Measurements from ENCODE around the gene TMEM272.
A peak's percentile ranks its signal among the peaks of the same experiment; 100 is the strongest.

Gene TMEM272, protein sequence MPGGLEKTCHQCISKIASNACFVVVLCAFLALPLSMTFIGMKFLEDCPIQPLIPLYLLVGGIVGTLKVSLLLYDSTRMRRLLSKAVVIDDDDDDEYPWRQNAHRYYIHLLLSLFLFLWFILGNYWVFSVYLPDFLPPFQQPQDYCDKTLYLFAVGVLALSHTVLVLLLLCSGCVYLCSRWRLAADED

DNA sequence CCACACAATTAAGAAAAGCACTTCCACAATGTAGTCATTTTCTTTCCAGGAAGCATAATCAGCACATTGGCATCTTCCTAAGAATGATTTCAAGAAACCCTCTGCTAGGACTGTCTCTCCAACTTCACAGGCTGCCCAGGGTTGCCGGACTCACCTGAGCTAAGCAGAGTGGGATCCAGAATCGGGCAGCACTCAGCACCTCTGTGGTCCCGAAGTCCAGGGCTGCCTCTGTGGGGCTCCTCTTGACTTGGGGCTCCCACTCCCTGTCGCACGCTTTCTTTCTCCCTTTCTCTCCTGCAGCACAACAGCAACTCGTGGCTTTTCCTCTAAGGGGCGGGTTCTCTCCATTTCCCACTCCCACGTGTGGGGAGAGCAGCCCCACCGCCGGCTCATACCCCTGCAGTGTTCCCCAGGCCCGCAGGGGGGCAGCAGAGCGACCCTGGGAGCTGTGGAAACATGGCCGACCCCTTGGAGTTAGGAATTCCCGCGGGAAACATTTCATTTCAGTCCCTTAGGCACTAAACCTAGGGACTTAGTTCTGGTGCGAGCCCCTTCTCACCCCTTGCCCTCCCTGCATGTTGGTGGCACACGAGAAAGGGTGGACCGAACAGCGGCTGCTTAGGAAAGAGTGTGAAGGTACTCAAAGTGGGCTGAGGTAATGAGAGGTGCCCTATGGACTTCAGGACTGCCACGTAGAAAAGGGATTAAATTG lies at the start of gene TMEM272:
Gene TMEM272, minus strand, starts transcription at position 316 of the 712 bp plus-strand sequence. CDS start 6,647 bp downstream, outside the sequence.
- ATAC-seq = peak; percentile 93
- TF ChIP-seq ESRRG (CRISPR knock-in tag; IDR thresholded peaks at IDR 0.05) (no peak), BACH2 (CRISPR knock-in tag; IDR thresholded peaks at IDR 0.05; ENCODE audit: borderline replicate concordance) (no peak), CSDC2 (CRISPR knock-in tag; IDR thresholded peaks at IDR 0.05) (no peak), TOX (CRISPR knock-in tag; IDR thresholded peaks at IDR 0.05; ENCODE audit: borderline replicate concordance) (no peak), SNAI2 (CRISPR knock-in tag; IDR thresholded peaks at IDR 0.05) (no peak), GLIS3 (CRISPR knock-in tag; IDR thresholded peaks at IDR 0.05) (no peak), ZC3H10 (CRISPR knock-in tag; IDR thresholded peaks at IDR 0.05) (no peak), ZNF565 (CRISPR knock-in tag; conservative IDR thresholded peaks at IDR 0.05; ENCODE audit: low read depth) (no peak), ISL1 (CRISPR knock-in tag; IDR thresholded peaks at IDR 0.05) (no peak), PPARA (CRISPR knock-in tag; IDR thresholded peaks at IDR 0.05; ENCODE audit: borderline replicate concordance) (no peak), ZFP3 (CRISPR knock-in tag; IDR thresholded peaks at IDR 0.05) (no peak), ZNF70 (CRISPR knock-in tag; IDR thresholded peaks at IDR 0.05) (no peak), ZFP30 (CRISPR knock-in tag; IDR thresholded peaks at IDR 0.05) (no peak), OSR1 (CRISPR knock-in tag; IDR thresholded peaks at IDR 0.05) (no peak), ZNF8 (CRISPR knock-in tag; IDR thresholded peaks at IDR 0.05) (no peak), ARNTL (CRISPR knock-in tag; IDR thresholded peaks at IDR 0.05; ENCODE audit: borderline replicate concordance, low read depth) (no peak)
- TF ChIP-seq, protein P1, sequence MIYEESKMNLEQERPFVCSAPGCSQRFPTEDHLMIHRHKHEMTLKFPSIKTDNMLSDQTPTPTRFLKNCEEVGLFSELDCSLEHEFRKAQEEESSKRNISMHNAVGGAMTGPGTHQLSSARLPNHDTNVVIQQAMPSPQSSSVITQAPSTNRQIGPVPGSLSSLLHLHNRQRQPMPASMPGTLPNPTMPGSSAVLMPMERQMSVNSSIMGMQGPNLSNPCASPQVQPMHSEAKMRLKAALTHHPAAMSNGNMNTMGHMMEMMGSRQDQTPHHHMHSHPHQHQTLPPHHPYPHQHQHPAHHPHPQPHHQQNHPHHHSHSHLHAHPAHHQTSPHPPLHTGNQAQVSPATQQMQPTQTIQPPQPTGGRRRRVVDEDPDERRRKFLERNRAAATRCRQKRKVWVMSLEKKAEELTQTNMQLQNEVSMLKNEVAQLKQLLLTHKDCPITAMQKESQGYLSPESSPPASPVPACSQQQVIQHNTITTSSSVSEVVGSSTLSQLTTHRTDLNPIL (CRISPR knock-in tag; IDR thresholded peaks at IDR 0.05; ENCODE audit: low read depth) = no peak
- TF ChIP-seq, protein P2, sequence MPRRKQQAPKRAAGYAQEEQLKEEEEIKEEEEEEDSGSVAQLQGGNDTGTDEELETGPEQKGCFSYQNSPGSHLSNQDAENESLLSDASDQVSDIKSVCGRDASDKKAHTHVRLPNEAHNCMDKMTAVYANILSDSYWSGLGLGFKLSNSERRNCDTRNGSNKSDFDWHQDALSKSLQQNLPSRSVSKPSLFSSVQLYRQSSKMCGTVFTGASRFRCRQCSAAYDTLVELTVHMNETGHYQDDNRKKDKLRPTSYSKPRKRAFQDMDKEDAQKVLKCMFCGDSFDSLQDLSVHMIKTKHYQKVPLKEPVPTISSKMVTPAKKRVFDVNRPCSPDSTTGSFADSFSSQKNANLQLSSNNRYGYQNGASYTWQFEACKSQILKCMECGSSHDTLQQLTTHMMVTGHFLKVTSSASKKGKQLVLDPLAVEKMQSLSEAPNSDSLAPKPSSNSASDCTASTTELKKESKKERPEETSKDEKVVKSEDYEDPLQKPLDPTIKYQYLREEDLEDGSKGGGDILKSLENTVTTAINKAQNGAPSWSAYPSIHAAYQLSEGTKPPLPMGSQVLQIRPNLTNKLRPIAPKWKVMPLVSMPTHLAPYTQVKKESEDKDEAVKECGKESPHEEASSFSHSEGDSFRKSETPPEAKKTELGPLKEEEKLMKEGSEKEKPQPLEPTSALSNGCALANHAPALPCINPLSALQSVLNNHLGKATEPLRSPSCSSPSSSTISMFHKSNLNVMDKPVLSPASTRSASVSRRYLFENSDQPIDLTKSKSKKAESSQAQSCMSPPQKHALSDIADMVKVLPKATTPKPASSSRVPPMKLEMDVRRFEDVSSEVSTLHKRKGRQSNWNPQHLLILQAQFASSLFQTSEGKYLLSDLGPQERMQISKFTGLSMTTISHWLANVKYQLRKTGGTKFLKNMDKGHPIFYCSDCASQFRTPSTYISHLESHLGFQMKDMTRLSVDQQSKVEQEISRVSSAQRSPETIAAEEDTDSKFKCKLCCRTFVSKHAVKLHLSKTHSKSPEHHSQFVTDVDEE (CRISPR knock-in tag; IDR thresholded peaks at IDR 0.05) = no peak
- TF ChIP-seq, protein P3, sequence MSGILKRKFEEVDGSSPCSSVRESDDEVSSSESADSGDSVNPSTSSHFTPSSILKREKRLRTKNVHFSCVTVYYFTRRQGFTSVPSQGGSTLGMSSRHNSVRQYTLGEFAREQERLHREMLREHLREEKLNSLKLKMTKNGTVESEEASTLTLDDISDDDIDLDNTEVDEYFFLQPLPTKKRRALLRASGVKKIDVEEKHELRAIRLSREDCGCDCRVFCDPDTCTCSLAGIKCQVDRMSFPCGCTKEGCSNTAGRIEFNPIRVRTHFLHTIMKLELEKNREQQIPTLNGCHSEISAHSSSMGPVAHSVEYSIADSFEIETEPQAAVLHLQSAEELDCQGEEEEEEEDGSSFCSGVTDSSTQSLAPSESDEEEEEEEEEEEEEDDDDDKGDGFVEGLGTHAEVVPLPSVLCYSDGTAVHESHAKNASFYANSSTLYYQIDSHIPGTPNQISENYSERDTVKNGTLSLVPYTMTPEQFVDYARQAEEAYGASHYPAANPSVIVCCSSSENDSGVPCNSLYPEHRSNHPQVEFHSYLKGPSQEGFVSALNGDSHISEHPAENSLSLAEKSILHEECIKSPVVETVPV (CRISPR knock-in tag; IDR thresholded peaks at IDR 0.05) = no peak
- TF ChIP-seq, protein P4, sequence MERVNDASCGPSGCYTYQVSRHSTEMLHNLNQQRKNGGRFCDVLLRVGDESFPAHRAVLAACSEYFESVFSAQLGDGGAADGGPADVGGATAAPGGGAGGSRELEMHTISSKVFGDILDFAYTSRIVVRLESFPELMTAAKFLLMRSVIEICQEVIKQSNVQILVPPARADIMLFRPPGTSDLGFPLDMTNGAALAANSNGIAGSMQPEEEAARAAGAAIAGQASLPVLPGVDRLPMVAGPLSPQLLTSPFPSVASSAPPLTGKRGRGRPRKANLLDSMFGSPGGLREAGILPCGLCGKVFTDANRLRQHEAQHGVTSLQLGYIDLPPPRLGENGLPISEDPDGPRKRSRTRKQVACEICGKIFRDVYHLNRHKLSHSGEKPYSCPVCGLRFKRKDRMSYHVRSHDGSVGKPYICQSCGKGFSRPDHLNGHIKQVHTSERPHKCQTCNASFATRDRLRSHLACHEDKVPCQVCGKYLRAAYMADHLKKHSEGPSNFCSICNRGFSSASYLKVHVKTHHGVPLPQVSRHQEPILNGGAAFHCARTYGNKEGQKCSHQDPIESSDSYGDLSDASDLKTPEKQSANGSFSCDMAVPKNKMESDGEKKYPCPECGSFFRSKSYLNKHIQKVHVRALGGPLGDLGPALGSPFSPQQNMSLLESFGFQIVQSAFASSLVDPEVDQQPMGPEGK (CRISPR knock-in tag; IDR thresholded peaks at IDR 0.05; ENCODE audit: borderline replicate concordance) = no peak

DNA sequence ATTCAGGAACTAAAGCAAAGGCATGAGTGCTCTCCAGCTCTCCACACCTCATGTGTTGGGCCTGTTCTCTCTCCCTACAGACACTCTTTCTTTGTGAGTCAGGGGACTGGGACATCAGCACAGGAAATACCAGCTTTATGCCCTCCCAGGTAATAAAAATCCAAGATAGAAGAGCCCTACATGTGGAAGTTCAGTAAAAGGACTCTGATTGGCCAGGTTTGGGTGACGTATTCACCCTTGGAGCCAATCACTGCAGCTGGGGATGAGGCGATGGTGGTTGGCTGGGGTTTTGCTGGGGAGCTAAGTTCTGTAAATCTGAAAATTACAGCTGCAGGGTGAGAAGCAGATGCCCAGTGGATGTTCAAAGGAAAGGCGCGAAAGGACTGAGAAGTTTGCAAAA lies 49.3 kb upstream of the TMEM272 start:
- TF ChIP-seq, protein P3 (CRISPR knock-in tag; IDR thresholded peaks at IDR 0.05) = no peak
- no peak for TF ChIP-seq ZFP3 (CRISPR knock-in tag; IDR thresholded peaks at IDR 0.05)
- ATAC-seq = no peak

DNA sequence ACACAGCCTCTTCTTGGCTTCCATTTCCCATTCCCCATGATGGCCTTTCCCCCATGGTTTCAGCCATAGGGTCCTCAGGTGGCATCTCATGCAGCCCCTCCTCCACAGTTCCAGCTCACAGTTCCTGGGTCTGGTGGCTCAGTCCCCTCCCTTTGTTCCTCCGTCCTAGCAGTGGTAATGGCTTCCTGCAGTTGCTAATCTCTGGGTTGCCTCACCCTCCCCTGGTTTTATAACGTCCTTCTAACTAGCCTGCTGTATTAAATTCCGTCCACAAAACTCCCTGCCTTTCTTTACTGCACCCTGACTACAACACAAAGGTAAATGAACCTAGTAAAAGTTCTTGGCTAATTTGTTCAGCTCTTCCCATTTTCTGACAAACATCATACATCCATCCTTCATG lies 47.7 kb upstream of the TMEM272 start:
- TF ChIP-seq SNAI2 (CRISPR knock-in tag; IDR thresholded peaks at IDR 0.05) (no peak), GLIS3 (CRISPR knock-in tag; IDR thresholded peaks at IDR 0.05) (no peak)
- ATAC-seq = no peak
